GM18526 (cell line): Measurements from ENCODE around the gene CLIC4.

Source experiments
- POLR2A ChIP-seq: IDR thresholded peaks from 3 replicates; pipeline ENCODE4 v1.6.1; 2011; ENCODE audit not compliant: insufficient read length; ENCODE audit errors: extremely low read depth

Gene CLIC4

DNA sequence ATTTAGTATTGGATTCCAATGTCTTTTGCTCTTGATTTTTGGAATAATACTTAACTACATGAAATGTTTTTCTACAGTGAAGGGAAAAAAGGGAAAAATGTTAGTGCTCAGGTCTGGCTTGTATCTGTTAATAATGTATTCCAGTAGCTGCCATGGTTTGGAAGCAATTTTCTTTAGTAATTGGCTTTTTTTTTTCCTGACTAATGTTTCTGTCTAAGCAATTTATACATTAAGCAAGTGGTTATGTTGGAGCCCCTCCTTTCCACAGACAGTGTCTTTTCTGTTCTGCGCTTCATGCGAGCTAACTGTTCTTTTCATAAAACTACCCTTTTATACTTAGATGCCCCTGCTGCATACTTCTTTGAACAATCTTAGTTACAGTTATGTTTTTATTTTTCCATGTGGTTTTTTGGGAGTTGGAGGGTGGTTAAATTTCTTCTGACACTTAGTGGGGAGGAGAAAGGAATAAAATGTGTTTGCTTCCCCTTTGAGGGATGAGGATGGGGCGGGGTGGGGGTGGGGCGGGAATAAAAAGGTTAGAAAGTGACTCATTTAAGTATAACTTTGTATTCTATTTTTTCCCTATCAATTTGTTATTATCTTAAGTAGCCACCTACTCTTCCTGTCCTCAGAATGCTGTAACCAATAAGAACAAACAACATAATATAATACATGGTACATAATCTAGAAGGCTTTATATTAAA is 83.1 kb downstream of the CLIC4 start:
- no peak for TF ChIP-seq POLR2A

DNA sequence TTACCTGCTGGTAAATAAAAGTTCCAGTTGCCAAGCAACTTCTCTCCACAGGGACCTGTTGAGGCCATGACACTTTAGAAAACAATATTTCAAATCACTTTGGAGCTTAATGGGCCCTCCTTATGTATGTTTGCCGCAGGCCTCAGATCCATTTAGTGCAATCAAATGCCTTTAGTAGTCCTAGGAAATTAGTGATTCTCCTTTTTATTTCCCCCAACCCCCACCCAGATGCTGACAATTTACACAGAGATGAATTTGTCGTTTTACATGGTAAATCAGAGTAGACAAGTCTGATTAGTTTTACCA is 83.6 kb downstream of the CLIC4 start:
- no peak for TF ChIP-seq POLR2A

DNA sequence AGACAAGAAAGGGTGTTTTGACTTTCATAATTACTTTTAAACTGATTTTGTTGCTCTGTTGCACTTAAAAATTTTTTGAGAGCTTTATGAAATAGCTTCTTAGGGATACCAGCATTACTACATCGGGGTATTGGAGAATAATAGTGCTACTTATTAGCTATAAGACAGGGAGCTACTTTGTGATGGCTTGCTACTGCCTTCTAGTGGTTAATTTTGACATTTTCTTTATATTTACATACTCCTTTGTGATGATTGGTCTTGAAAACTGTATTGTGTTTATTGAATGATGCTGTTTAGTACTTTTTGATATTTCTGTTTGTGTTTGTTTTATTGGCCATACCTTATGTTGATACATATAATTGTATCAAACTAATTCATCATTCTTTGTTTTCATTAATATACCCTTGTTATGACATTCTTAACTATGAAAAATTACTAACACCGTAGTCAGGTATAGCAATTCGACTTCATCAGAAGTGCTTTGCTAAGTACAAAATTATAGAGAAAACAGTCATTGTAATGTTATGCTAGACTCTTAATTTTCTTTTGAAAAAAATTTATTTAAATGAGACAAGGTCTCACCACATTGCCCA is 85.5 kb downstream of the CLIC4 start:
- no peak for TF ChIP-seq POLR2A

DNA sequence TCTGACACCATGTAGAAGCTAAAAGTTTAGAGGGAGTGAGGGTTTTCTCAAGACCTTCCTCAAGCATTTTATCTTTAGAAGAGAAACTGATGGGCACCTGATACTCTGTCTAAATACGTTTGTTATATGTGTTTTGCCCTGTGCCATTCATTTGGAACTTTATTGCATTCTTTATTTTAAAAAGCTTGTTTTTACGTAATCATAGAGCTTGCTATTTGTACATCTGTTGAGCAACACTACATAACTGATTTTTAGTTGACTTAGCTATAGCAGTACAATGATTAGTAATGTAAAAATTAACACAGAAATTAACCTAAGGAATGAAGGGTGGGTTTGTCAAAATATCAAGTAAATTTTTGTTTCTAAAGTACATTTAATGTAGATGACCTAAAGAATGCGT is 96.3 kb downstream of the CLIC4 start:
- no peak for TF ChIP-seq POLR2A

DNA sequence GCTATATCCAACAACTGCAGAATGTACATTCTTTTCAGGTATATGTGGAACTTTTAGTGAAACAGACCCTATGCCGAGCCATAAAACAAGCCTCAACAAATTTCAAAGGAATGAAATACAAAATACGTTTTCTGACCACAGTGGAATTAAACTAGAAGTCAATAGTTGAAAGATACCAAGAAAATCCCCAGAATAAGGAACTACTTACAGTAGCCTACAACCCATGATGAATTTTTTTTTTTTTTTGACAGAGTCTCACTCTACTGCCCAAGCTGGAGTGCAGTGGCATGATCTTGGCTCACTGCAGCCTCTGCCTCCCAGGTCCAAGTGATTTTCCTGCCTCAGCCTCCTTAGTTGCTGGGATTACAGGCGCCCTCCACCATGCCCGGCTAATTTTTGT is 101.4 kb downstream of the CLIC4 start:
- TF ChIP-seq POLR2A = no peak

DNA sequence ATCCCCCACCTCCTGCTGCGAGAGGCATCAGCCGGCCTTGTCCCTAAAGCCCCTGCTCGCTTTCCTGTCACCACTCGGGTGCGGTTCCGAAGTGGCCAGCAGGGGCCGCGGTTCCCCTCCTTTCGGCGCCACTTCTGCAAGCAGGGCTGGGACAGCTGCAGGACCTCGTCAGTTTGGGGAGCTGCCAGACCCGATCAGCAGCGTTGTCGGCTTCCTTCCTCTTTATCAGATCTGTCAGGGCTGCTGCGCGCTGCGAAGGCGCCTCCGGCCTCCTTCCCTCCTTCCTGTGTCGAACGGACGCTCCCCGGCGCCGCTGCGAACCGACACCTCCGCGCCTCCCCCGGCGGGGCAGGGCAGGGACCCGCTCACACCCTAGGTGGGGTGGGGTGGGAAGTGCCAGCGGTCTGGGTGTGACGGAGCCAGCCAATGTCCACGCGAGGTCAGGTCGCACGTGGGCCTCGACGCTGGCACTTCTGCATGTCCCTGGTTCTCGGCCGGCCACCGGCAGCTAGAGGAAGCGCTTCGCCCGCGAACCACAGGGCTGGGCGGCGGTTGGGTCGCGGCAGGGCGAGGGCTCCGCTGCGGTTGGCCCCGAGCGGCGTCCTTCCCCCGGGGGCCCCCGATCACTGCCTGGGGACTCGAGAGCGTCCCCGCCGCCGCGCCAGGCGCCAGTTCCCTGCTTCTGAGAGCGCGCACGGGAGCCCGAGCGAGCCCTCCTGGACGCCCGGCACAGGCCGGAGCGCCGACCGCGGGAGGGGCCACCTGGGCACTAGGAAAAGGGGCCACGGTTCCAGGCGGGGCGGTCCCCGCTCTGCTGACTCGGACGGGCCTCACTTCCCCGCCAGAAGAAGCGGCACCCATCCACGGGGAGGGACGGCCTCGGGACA is 103.0 kb downstream of the CLIC4 start:
- TF ChIP-seq POLR2A = peak; percentile 20

DNA sequence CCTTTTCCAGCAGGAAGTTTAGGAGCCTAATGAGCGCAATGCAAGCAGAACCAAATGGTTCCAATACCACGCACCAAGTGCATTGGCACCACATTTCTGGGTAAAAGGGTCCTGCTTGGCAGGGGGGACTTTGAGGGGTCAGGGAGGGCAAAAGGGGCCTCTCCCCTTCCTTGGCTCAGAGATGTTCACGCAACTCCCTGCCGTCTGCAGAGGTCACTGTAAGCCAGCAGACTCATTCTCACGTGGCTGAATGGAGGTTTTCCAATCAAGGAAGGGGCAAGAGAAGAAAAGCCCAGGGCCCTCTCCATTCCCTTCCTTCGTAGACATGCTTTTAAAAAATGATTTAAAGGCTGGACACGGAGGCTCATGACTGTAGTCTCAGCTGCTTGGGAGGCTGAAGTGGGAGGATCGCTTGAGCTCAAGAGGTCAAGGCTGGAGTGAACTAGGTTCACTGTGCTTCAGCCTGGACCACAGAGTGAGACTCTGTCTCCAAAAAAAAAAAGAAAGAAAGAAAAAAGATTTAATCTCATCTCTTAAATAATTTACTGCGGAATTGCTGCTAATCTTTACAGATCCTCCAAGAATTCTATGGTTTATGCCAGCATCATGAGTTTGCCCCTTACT is 104.5 kb downstream of the CLIC4 start:
- no peak for TF ChIP-seq POLR2A

DNA sequence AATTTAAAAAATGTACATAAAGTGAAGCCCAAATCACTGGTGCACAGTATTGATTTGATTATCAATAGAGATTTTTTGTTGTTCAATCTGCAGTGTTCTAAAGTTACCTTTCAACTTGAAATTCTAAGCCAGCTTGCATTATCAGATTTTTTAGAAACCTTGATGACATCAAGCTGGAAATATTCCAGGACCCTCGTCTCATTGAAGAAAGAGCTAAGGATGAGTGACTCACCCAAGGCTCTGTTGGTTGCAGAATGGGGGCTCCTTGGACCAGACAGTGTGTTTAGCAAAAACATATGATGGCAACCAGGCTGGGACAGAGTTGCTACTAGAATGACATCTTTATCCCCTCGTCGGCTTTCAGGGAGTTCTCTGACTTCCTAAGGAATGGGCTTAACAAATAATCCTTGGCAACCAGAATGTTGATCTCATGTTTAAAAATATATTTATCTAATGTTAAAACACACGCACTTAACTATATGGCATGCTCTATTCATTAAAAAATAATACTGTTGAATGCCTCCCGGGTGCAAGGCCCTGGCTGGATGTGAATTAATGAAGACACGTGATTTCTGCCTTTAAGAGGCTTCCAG is 105.2 kb downstream of the CLIC4 start:
- TF ChIP-seq POLR2A = no peak

DNA sequence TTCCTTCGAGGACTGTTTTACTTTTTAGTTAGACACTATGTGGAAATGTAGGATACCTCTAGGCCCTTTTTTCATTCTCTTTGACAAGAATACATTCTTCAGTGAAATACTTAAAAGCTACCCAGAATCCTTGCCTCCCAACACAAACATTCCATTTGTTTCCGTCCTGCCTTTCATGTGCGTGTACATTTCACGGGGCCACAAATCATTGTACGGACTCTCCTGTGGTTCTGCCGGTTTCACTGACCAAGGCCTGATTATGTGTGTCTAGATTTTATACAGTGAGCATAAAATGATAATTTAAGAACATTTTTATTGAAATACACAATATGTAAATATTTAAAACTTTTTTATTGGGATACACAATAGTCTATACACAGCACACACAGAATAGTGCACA is 108.4 kb downstream of the CLIC4 start:
- no peak for TF ChIP-seq POLR2A

DNA sequence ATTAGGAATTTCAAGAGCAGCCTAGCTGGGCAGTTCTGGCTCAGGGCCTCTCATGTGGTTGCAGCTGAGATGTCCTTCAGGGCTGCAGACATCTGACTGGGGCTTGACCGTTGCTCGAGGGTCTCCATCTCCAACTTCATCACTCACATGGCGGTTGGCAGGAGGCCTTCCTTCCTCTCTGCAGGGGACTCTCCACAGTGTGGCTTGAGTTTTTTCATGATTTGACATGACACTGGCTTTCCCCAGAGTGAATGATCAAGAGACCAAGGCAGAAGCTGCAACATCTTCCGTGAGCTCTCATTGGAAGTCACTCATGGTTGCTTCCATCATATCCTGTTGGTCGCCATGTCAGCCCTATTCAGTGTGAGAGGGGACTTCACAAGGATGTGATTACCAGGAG is 110.2 kb downstream of the CLIC4 start:
- TF ChIP-seq POLR2A = no peak

DNA sequence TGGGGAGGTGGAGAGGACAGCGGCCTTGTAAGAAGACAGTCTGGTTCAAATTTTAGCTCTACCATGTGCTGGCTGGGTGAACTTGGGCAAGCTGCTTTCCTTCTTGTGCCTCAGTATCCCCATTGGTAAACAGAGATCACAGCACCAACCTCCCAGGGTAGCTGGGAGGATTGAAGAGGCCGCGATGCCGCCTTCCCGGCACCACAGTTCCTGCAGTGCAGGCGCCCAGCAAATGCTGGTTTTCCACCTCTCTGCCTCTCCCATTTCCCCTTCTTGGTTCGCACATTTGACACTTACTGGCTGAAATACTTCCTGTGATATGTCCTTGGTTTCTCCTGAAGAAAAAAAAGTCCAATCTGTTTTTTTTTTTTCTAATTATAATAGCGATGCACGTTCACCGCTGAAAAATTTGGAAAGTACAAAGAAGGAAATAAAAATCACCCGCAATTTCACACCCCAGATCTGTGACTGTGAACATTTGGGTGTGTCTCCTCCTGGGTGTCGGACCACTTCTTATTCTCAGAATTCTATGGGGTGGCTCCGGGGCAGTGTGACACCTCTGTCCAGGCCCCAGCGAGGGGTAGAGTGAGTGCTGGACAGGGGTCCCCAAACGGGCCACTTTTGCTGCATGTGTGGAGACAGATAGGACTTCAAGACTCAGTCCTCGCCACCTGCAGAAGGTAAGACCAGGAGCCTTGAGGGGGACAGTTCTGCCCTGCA is 111.7 kb downstream of the CLIC4 start:
- no peak for TF ChIP-seq POLR2A

DNA sequence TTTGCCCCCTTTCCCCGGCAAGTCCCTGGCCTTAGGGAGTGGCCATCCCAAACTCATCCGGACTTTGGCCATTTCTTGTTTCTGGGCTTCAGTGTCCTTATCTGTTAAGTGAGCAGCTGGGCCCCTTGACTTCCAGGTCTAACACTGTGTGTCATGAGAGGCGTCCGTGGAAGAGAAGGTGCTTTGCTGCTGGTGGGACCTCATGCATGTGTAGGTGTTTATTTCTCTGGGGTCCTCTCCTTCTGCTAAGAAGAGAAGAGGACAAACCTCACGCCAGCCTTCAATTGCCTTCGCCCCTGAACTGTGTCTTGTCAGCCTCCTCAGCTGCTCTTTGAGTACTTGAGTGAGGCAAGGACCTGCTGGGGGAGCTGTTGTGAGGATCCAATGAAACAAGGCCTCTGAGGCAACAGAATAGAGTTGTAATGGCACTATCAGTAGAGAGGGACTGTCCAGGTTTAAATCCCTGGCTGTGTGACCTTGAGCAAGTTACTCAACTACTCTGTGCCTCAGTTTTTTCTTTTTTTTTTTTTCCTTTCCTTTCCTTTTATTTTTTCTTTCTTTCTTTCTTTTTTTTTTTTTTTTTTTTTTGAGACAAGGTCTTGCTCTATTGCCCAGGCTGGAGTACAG is 112.4 kb downstream of the CLIC4 start:
- no peak for TF ChIP-seq POLR2A

DNA sequence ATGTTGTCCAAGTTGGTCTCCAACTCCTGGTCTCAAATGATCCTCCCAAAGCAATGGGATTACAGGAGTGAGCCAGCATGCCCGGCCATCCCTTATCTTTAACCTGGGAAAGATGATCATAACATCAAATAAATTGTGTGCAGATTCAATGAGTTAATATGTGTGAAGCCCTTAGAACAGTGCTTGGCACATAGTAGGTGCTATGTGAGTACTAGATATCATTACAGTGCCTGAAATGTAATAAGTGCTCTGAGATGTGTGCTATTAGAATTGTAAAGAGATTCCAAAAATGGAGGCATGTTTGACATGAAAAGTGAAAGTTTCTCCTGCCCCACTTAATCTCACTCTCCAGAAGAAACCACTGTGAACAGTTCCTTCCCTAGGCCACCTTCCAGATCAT is 113.0 kb downstream of the CLIC4 start:
- TF ChIP-seq POLR2A = no peak
